Stimulated activated naive CD4-positive, alpha-beta T cell treated with Interleukin-2 at 50 U/mL for 16 hours (primary cell): Measurements from ENCODE around the gene NUTM2B.
"Not testable (repeated sequence)": the region's sequence is repeated elsewhere in the genome, so short reads cannot be mapped to it uniquely, and the experiment has no call there.

ENCODE experiments used
- DNase-seq: peaks from one replicate; lab custom pipeline; 2025; lab: John Stamatoyannopoulos, UW

NUTM2B gene

DNA sequence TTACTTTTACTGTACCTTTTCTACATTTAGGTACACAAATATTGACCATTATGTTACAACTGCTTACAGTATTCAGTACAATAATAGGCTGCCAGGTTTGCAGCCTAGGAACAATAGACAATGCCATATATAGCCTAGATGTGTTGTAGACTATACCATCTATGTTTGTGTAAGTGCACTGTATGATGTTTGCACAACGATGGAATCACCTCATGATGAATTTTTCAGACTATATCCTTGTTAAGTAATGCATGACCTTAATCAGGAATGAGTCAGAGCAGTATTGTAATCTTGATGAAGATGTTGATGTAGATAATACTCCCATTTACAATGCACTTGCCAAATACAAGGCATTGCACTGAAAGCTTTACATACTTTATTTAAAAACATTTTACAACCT, 23.6 kb downstream of the NUTM2B start:
- not testable (repeated sequence) for DNase-seq

DNA sequence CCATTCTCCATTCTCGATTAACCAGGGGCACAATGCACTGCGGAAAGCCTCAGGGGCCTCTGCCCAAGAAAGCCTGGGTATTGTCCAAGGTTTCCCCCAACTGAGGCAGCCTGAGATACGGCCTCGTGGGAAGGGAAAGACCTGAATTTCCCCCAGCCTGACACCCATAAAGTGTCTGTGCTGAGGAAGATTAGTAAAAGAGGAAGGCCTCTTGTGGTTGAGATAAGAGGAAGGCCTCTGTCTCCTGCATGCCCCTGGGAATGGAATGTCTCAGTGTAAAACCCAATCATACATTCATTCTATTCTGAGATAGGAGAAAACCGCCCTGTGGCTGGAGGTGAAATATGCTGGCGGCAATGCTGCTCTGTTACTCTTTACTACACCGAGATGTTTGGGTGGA, 41.8 kb downstream of the NUTM2B start:
- DNase-seq, result not testable (repeated sequence)

DNA sequence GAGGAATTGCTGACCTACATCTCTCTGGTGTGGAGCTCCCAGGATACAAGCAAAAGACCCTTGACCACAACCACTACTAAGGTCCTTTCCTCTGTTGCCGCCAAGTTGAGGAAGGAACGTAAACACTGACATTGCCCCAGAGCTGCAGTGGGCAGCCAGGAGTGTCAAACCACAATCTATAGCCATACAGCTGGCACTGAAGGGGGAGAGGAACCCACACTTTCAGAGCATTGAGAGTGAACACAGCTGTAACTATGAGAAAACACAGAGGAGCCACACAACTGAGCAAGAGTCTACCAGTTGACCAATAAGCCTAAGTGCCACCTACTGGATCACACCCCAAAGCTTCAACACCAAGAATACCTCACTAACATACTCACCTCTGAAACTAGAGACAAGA, 45.5 kb downstream of the NUTM2B start:
- not testable (repeated sequence) for DNase-seq

DNA sequence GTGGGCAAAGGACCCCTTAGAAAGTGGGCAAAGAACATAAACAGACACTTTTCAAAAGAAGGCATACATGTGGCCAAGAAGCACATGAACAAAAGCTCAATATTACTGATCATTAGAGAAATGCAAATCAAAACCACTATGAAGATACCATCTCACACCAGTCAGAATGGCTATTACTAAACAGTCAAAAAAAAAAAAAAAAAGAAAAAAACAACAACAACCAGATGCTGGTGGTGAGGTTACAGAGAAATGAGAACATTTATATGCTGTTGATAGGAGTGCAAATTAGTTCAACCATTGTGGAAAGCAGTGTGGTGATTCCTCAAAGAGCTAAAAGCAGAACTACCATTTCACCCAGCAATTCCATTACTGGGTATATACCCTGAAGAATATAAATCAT, 50.6 kb downstream of the NUTM2B start:
- not testable (repeated sequence) for DNase-seq

DNA sequence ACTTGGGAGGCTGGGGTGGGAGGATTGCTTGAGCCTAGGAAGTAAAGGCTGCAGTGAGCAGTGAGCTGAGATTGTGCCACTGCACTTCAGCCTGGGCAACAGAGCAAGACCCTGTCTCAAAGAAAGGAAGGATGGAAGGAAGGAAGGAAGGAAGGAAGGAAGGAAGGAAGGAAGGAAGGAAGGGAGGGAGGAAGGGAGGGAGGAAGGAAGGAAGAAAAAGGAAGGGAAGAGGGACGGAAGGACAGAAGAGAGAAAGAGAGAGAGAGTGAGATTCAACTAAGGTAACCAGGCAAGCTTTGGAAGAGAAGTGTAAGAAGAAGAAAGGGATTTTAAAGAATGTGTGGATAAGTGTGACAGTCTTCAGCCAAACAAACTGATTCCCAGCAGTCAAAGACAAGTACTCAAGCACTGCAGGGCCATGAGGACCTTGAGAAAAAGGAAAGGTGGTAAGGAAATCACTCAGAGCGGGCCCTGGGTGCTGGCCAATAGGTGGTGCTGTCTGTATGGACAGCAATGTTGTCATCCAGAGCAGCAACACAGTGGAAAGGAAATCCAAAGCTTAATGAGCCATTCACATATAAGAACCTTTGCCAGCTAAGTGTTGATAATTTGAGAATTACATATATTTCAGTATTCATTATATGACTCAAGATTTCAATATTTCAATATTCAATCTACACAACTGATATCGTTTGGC, 55.4 kb downstream of the NUTM2B start:
- DNase-seq, result not testable (repeated sequence)
